Activated CD4-positive, alpha-beta T cell treated with anti-CD3 and anti-CD28 coated beads for 4 hours (primary cell): ENCODE measurements around the gene PRDM15.

ENCODE experiments used
- DNase-seq, 2 donors: peaks; one replicate each; pipeline ENCODE4 v3.0.0-alpha.2; 2020

The PRDM15 gene, protein sequence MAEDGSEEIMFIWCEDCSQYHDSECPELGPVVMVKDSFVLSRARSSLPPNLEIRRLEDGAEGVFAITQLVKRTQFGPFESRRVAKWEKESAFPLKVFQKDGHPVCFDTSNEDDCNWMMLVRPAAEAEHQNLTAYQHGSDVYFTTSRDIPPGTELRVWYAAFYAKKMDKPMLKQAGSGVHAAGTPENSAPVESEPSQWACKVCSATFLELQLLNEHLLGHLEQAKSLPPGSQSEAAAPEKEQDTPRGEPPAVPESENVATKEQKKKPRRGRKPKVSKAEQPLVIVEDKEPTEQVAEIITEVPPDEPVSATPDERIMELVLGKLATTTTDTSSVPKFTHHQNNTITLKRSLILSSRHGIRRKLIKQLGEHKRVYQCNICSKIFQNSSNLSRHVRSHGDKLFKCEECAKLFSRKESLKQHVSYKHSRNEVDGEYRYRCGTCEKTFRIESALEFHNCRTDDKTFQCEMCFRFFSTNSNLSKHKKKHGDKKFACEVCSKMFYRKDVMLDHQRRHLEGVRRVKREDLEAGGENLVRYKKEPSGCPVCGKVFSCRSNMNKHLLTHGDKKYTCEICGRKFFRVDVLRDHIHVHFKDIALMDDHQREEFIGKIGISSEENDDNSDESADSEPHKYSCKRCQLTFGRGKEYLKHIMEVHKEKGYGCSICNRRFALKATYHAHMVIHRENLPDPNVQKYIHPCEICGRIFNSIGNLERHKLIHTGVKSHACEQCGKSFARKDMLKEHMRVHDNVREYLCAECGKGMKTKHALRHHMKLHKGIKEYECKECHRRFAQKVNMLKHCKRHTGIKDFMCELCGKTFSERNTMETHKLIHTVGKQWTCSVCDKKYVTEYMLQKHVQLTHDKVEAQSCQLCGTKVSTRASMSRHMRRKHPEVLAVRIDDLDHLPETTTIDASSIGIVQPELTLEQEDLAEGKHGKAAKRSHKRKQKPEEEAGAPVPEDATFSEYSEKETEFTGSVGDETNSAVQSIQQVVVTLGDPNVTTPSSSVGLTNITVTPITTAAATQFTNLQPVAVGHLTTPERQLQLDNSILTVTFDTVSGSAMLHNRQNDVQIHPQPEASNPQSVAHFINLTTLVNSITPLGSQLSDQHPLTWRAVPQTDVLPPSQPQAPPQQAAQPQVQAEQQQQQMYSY

GRCh38 chr21:41879190-41879998 is at the start of gene PRDM15:
TSS of gene PRDM15 (minus strand) at chr21:41879344. CDS start at chr21:41860363, 18,981 bp downstream.
- DNase-seq = peak; percentile 84 to 86

- DNase-seq = no peak
Observed at GRCh38 chr21:41928621-41929220, 49.6 kb upstream of the PRDM15 start.

DNA sequence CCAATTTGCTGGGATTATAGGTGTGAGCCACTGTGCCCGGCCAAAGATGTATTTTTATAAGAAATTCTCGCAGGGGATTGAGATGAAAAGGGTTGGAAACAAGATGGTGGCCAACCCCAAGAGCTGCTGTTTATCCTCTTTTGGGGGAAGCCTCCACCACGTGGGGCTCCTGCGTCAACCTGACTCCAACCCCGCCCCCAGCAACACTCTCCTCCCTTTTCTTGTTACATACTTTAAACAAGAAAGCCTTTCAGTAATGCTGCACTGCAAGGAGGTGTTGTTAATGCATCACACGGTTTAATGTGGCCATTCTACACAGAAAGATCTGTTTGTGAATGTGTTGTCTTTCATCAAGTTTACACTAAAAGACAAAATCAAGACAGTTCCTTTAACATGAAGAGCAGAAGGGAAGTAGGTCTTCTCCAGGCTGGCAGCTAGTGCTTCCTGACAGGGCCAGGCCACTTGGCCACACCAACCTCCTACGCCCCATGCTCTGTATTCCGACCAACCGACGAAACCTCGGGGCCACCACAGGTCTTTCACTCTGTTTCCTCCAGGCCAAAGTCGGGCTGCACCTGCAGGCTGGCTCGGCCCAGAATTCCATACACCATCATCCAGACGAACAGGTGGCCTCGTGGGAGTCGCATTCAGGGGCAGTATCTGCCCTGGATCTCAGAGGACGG is 48.7 kb upstream of the PRDM15 start:
- DNase-seq = no peak

GRCh38 chr21:41926807-41927171 is 47.6 kb upstream of the PRDM15 start:
- DNase-seq = no peak

GRCh38 chr21:41926117-41926806 is 47.1 kb upstream of the PRDM15 start:
- DNase-seq = peak; percentile 26 to 29

DNA sequence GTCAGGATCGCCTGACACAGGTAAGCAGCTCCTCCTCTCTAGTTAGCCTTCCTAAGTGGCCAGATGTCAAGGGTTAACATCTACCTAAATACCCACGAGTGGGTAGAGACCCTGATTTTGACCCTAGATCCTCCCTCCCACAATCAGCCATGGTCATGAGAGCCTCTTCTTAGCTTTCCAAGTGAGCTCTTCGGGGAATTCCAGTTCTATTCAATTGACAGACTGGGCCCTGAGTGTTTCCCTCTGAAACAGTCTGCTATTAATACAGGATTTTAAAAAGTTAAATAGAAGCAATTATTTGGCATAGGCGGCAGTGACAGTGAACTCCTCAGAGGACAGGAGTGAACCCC is 46.6 kb upstream of the PRDM15 start:
- DNase-seq = no peak

DNA sequence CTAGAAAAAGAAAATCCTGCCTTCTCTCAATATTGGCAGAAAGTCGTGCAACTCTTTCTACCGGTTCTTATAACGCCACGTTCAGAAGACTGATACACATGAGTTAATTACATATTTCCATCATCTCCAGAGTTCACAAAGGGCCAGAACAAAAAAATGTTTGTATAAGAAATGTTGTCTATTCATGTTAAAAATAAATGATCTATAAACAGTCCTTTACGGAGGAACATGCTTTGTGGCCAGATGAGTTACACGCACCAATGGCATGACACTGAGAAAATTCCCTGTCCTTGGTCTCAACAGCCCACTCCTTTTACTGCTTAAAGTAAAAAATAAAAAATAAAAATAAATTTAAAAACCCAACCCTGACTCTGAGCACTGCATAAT is 45.2 kb upstream of the PRDM15 start:
- no peak for DNase-seq

DNA sequence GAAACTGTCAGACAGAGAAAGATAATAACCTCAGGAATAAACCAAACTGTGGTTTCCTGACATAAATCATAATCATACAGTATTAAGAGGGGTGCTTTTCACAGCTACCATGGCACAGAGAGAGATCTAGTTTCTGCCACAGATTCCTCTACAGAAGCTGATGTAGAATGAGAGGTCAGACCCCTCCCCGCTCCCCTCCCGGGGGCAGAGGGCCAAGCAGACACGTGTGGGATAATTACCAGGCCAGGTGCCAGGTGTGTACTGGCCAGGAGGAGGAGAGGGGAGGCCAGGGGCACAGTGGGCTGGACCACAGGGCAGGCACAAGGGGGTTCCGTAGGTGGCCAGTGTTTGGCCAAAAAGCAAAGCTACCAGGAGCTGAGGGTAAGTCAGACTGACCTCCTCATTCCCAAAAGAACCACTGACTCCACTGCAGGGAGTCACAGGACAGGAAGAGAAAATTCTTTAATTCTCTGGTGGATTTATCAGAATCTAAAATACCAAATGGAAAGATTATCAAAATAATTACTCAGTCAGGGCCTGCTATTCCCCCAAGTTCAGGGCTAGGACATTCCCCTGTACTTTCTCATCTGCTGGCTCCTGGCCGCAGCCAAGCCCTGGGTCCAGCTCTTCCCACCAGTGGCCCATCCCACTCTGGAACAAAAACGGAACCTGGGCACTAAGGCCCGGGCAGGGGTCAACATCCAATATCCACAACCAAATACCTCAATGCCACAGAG is 44.7 kb upstream of the PRDM15 start:
- DNase-seq = no peak

DNA sequence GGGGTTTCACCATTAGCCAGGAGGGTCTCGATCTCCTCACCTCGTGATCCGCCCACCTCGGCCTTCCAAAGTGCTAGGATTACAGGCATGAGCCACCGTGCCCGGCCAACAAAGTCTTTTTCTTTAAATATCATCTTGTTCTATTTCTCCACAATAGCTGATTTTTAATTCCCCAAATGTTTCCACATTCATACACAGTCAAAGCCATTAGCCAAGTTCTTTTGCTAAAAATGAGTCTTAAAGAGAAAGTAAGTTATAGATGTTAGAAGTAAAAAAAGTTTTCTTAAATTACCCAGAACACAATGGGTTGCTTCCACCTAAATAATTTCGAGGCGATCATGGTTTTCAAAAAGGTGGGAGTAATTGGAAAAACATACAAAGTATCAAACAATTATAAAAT is 44.0 kb upstream of the PRDM15 start:
- DNase-seq = no peak

DNA sequence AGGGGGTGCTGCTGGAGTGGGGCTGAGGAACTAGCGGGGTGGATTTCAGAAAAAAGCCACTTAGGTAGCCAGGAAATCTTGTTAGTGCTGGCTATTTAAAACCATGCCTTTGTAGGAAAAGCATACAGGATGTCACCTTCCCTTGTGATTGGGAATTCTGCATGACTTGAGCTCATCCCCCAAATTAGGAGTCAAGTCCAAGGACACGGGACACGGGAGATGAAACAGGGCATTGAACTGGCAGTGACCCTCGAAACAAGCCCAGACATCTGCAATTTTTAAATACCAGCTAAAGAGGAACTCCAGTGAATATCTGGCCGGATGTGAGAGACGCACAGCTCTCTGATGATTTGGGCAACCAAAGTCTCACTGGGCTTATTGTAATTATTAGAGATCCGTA is 41.9 kb upstream of the PRDM15 start:
- no peak for DNase-seq

DNA sequence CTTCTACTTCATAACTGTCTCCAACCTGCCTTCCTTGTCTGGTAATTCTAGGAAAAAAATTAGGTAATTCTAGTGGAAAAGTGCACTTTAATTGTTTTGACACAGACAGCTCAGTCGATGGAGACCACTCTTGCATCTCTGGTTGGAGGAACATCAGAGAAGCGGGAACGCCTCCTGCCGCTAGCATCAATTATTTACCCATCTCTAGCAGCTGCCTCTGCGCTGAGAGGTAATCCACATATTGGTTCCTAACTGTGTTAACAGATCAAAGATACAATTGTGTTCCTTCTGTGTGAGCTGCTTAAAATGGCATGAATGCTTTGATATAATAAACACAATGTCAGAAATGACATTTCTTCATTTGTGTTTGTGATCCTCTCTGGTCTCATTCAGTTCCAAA is 41.3 kb upstream of the PRDM15 start:
- no peak for DNase-seq

- no peak for DNase-seq
Observed at GRCh38 chr21:41919666-41920398, 40.7 kb upstream of the PRDM15 start.

- no peak for DNase-seq
Observed at GRCh38 chr21:41918561-41919358, 39.6 kb upstream of the PRDM15 start.

- DNase-seq = no peak
Observed at GRCh38 chr21:41917531-41917930, 38.4 kb upstream of the PRDM15 start.

DNA sequence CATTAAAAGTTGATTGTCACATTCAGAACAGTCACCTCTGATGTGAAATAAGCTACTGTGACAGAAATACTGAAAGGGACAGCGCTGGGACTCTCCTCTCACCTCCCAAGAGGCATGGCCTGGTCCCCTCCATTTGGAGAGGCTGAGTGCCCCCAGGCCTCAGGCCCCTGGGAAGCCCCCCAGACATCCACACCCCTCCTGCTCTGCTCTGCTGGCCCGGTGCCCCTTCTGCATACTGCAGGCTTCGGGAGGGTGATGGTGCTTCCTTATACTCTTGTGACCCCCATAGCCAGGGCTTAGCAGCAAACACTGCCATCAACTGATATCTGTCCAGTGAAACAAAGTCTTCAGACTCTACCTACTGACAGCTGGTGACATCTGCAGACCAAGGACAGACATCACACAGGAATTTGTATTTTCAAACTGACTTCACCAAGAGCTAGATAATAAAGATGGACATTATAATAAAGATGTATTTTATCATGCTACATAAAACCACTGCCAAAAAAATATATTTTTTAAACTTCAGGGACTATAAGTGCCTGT is 37.8 kb upstream of the PRDM15 start:
- DNase-seq = no peak

DNA sequence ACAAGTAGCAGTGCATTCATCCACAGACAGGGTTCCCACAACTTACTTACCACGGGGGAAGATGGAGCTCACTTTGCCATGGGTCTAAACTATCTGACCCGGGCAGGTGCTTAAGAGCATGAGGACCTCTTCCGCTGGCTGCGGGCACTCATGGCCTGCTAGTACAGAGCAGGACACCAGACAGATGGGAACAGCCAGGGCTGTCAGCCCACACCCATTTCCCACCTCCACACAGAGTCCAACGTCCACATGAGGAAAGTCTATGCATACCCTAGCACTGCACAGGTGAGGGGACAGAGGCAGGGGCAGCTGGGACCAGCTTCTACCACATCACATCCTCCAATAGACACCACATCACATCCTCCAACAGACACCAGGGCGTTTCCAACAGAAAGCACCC is 35.8 kb upstream of the PRDM15 start:
- DNase-seq = no peak

- DNase-seq = no peak
Observed at GRCh38 chr21:41914358-41914757, 35.2 kb upstream of the PRDM15 start.

DNA sequence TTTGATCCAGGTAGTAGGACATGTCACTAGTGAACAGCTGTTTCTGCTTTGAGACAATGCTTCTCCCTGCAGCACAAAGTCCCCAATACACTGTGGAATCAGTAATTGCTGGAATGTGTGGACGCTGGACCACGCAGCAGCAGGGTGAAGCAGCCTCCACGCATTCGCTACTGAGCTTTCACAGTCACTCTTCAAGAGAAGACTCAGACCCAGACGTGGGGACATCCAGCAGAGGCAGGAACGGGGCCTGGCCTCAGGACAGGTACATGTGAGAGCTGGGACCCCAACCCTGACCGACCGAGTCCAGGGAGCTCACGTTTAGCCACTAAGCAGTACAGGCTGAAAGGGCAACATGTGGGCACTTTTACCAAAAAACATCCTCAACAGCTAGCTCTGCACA is 34.1 kb upstream of the PRDM15 start:
- no peak for DNase-seq
